MCF 10A (cell line): ENCODE data around the gene CLCNKB. TPM values are rescaled to one million over a fixed set of nuclear protein-coding genes. Genes with fewer than 3 reads are reported as not detected.
"Not testable (repeated sequence)": the region's sequence is repeated elsewhere in the genome, so short reads cannot be mapped to it uniquely, and the experiment has no call there.

Experiments
- BruUV-seq: library from RNA; stranded (reverse); fragments of 400-500 nt; replicated peaks from 2 replicates; lab custom pipeline; 2021; lab: Mats Ljungman, UMichigan
- CTCF ChIA-PET: fragments of 300-600 bp; sonication (Branson Sonifier 250); formaldehyde crosslinking; extraction: SDS; loops from one replicate; lab custom pipeline; 2021; ENCODE audit warnings: antibody characterized with exemption, inconsistent platforms; lab: Yijun Ruan, JAX
- POLR2A ChIA-PET: fragments of 300-600, 350-650 bp; sonication (Branson Sonifier 250); formaldehyde crosslinking; extraction: SDS; loops from one replicate; lab custom pipeline; 2020; ENCODE audit warnings: antibody characterized with exemption, inconsistent platforms; lab: Yijun Ruan, JAX
- DNase-seq: peaks from one replicate; pipeline ENCODE4 v3.0.0-alpha.2; 2018; ENCODE audit not compliant: unreplicated experiment
- H3K27ac Mint-ChIP-seq: one replicate; pipeline ENCODE4 v1.8.0; 2022; ENCODE audit warnings: mild to moderate bottlenecking, low read depth, mixed read lengths; ENCODE audit not compliant: unreplicated experiment
- H3K27me3 Mint-ChIP-seq: one replicate; pipeline ENCODE4 v1.8.0; 2022; ENCODE audit warnings: mixed read lengths; ENCODE audit not compliant: insufficient read depth, unreplicated experiment
- H3K36me3 Mint-ChIP-seq: one replicate; pipeline ENCODE4 v1.8.0; 2022; ENCODE audit warnings: mild to moderate bottlenecking, moderate library complexity, mixed read lengths; ENCODE audit not compliant: insufficient read depth, unreplicated experiment
- H3K4me1 Mint-ChIP-seq: one replicate; pipeline ENCODE4 v1.8.0; 2022; ENCODE audit warnings: mixed read lengths; ENCODE audit not compliant: insufficient read depth, unreplicated experiment
- H3K4me3 Mint-ChIP-seq: one replicate; pipeline ENCODE4 v1.8.0; 2022; ENCODE audit warnings: mild to moderate bottlenecking, moderate library complexity, mixed read lengths; ENCODE audit not compliant: unreplicated experiment
- H3K9me3 Mint-ChIP-seq: one replicate; pipeline ENCODE4 v1.8.0; 2022; ENCODE audit warnings: mixed read lengths; ENCODE audit not compliant: unreplicated experiment
- intact Hi-C: fragments of 100-400 bp; cut with micrococcal nuclease; formaldehyde crosslinking; loops from 2 replicates; pipeline ENCODE4 v1.14.1; 2022
- total RNA-seq: library from RNA; stranded (reverse); gene quantifications from 2 replicates; pipeline ENCODE4 v1.2.3, GENCODE V29; 2022
- TF ChIP-seq, protein P1 (sequence below): fragments of 200-600 bp; IDR thresholded peaks from one replicate; pipeline ENCODE4 v1.8.0; 2022; ENCODE audit warnings: antibody characterized with exemption, mild to moderate bottlenecking; ENCODE audit not compliant: unreplicated experiment

CLCNKB gene
- total RNA-seq, 1 experiment from 2014 or later, result not detected

DNA sequence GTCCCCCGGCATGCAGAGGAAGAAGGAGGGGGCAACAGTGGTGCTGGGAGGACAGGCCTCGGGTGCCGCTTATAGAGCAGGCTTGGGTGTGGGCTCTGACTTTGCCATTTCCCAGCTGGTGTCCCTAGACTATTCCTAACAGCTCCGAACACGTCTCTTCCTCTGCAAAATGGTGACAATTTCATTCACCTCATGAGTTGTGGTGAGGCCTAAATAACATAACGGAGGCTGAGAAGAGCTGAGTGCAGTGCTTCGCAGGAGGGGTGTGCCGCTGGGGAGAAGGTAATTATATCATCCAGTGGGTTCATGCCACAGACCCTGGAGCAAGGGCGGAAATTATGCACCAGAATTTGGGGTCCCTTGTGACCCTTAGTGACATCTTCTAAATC lies 19.1 kb downstream of the CLCNKB start:
- CTCF ChIA-PET, H3K36me3 Mint-ChIP-seq, H3K4me1 Mint-ChIP-seq, DNase-seq, H3K4me3 Mint-ChIP-seq, BruUV-seq, H3K9me3 Mint-ChIP-seq, H3K27ac Mint-ChIP-seq, POLR2A ChIA-PET, intact Hi-C loops: not testable (repeated sequence)
- peaks cover 30% of the 10 kb centered on the region for H3K27me3 Mint-ChIP-seq

DNA sequence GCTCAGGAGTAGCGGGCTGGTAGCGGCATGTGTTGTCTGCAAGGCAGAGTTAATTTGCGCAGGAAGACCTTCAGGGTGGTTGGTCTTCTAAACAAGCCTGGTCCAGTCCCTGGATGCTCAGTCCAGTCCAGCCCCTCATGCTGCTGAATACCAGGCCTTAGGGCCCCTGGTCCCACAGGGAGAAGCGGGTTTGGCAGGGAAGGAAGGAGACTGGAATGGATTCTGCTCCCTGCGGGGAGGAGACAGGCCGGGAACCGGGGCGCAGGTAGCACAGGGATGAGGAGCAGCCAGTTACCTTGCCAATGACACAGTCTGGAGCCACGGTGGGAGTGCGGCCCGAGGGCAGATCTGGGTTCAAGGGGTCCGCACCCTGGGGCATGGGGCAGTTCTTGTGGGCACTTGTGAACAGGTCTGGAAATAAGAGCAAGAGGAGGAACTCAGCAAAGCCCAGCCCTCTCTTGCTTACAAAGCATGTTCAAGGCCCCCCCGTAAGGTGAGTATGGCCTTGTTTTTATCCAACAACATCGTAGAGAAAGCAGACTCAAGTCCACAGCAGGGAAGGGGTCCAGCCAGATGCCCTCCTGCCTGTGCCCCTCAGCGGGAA lies 19.7 kb downstream of the CLCNKB start:
- CTCF ChIA-PET, result no interaction called here

GRCh38 chr1:16063921-16064320 lies 20.3 kb downstream of the CLCNKB start:
- no TSS peak for BruUV-seq
- Mint-ChIP-seq H3K4me1 (peaks cover 6% of the 10 kb centered on the region), H3K27me3 (peaks cover 30% of the 10 kb centered on the region), H3K27ac (no peak overlapping the region), H3K4me3 (no peak overlapping the region), H3K9me3 (no peaks in the 10 kb centered on the region), H3K36me3 (no peaks in the 10 kb centered on the region)
- TF ChIP-seq, protein P1, sequence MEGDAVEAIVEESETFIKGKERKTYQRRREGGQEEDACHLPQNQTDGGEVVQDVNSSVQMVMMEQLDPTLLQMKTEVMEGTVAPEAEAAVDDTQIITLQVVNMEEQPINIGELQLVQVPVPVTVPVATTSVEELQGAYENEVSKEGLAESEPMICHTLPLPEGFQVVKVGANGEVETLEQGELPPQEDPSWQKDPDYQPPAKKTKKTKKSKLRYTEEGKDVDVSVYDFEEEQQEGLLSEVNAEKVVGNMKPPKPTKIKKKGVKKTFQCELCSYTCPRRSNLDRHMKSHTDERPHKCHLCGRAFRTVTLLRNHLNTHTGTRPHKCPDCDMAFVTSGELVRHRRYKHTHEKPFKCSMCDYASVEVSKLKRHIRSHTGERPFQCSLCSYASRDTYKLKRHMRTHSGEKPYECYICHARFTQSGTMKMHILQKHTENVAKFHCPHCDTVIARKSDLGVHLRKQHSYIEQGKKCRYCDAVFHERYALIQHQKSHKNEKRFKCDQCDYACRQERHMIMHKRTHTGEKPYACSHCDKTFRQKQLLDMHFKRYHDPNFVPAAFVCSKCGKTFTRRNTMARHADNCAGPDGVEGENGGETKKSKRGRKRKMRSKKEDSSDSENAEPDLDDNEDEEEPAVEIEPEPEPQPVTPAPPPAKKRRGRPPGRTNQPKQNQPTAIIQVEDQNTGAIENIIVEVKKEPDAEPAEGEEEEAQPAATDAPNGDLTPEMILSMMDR, result no peak
- intact Hi-C loops, result no loop called here
- no peak for DNase-seq
- POLR2A ChIA-PET, result no interaction called here
- CTCF ChIA-PET, result interaction anchor here (1.3 to 1.5 kb wide), 2 partner anchors 7 to 9 kb away, joined by 3 to 4 read pairs; no protein-coding TSS in a partner anchor

More for the DNA sequence above, 19.7 kb downstream of the CLCNKB start:
- Mint-ChIP-seq H3K36me3 (no peaks in the 10 kb centered on the region), H3K27me3 (peaks cover 30% of the 10 kb centered on the region), H3K4me3 (no peak overlapping the region), H3K4me1 (peaks cover 6% of the 10 kb centered on the region), H3K27ac (no peak overlapping the region), H3K9me3 (no peaks in the 10 kb centered on the region)
- POLR2A ChIA-PET, result no interaction called here
- BruUV-seq, result no TSS peak
- no peak for DNase-seq
- intact Hi-C loops, result no loop called here
- TF ChIP-seq, protein P1, result no peak

DNA sequence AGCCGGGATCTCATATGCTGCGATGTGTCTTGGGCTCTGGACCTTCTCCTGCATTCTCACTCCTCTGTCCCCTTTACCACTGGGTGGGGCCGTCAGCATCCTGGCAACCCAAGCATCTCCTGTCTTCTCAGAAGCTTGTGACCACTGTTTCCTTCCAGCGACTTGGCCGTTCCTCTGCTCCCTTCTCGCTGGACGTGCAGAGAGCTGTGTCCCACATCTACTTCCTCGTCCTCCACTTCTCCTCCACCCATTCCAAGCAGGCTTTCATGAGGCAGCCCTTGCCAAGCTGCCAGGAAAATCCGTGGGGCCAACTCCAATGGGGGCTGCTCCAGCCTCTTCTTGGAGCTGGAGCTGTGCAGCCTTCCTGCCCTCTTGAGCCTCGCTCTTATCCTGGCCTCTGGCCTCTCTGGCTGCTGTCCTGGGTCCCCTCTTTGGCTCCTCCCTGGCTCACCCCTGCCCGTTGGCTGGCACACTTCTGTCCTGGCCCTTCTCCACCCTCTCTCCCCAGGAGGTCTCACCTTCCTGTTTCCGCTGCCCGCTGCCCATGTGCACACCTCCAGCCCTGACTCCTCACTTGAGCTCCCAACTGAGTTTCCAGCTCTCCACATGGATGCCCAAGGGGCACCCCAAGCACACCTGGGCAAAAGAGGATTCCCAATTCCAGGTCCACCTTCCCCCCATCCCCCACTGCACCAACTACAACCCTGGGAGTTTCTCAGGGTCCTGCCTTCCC lies 21.1 kb downstream of the CLCNKB start:
- BruUV-seq, result no TSS peak
- CTCF ChIA-PET, result interaction anchor here (1.3 to 1.5 kb wide), 2 partner anchors 8 to 9 kb away, joined by 3 to 4 read pairs; no protein-coding TSS in a partner anchor
- peaks cover 30% of the 10 kb centered on the region for H3K27me3 Mint-ChIP-seq
- intact Hi-C loops, result no loop called here
- POLR2A ChIA-PET, result interaction anchor here (0.7 kb wide), 1 partner anchor 308 kb away, joined by 3 read pairs; no protein-coding TSS in a partner anchor
- H3K9me3 Mint-ChIP-seq, result no peaks in the 10 kb centered on the region
- DNase-seq, result no peak
- no peak overlapping the region for H3K4me3 Mint-ChIP-seq
- TF ChIP-seq, protein P1, result no peak
- H3K36me3 Mint-ChIP-seq, result no peaks in the 10 kb centered on the region
- H3K4me1 Mint-ChIP-seq, result peaks cover 6% of the 10 kb centered on the region
- H3K27ac Mint-ChIP-seq, result no peak overlapping the region
